Keratinocyte (primary cell): ENCODE measurements around the gene WDR27.

Experiments used
- EZH2 ChIP-seq: IDR thresholded peaks from one replicate; pipeline ENCODE4 v1.6.1; 2012; ENCODE audit warnings: inconsistent platforms, mild to moderate bottlenecking, low read length, moderate library complexity
- TF ChIP-seq, protein P1 (sequence below), 3 experiments: IDR thresholded peaks in 1 of 3; conservative IDR thresholded peaks in 1 of 3; optimal IDR thresholded peaks in 1 of 3; 2 replicates in 2 of 3; 3 replicates in 1 of 3; pipeline versions ENCODE3 to v1.5.1; 2011; ENCODE audit warnings: low read length in 3 of 3, mild to moderate bottlenecking in 3 of 3, moderate library complexity in 2 of 3, control low read depth in 1 of 3, inconsistent platforms in 1 of 3; ENCODE audit not compliant: insufficient read depth in 2 of 3; ENCODE audit errors: extremely low read depth in 1 of 3

DNA sequence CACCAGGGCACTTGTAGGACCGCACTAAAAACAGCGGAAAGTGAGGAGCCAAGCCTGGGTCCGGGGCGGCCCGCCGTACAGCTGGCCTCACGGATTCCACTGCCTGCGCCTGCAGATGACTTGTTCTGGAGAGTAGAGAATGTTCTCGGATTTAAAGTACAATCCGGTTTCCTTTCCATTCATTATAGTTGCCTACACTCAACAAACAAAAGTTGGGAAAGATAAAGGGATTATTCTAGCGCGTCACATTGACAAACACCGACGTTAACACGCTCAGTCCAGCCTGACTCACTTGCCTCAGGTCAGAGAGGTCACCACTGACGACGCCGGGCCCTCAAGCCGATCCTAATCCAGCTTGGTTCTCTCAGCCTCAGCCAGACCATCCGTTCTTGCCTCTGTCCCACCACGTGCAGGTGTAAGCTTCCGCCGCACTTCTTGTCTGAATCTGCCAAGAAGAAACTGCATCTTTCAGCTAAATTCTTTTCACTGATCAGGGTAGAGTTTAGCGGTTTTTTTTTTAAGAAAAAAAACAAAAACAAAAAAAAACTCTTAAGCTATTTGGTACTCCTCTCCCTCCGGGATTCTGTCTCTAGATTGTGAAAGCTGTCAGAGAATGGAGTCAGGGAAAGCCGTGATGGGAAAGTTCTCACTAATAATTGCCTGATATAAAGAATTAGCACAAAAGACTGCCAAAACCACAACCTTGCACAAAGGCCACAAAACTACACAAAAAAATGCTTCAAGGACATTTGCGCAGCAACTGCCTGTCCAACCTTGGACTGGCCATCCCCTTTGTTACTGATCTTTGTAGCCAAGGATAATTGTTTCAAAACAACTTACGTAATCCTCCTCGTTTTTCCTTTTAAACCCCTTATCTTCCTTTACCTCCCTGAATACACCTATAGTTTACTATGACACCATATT lies 23.6 kb upstream of the WDR27 start:
- TF ChIP-seq EZH2: peak; percentile 44
- TF ChIP-seq, protein P1, sequence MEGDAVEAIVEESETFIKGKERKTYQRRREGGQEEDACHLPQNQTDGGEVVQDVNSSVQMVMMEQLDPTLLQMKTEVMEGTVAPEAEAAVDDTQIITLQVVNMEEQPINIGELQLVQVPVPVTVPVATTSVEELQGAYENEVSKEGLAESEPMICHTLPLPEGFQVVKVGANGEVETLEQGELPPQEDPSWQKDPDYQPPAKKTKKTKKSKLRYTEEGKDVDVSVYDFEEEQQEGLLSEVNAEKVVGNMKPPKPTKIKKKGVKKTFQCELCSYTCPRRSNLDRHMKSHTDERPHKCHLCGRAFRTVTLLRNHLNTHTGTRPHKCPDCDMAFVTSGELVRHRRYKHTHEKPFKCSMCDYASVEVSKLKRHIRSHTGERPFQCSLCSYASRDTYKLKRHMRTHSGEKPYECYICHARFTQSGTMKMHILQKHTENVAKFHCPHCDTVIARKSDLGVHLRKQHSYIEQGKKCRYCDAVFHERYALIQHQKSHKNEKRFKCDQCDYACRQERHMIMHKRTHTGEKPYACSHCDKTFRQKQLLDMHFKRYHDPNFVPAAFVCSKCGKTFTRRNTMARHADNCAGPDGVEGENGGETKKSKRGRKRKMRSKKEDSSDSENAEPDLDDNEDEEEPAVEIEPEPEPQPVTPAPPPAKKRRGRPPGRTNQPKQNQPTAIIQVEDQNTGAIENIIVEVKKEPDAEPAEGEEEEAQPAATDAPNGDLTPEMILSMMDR (optimal IDR thresholded peaks at IDR 0.05 in 1 of 3, IDR thresholded peaks at IDR 0.05 in 1 of 3, conservative IDR thresholded peaks at IDR 0.05 in 1 of 3; ENCODE audit: extremely low read depth in 1 of 3, insufficient read depth in 2 of 3, low read length in 3 of 3): no peak
